HEK293 (cell line): ENCODE data around the gene BIRC5.
A peak's percentile ranks its signal among the peaks of the same experiment; 100 is the strongest.
"Not testable (repeated sequence)": the region's sequence is repeated elsewhere in the genome, so short reads cannot be mapped to it uniquely, and the experiment has no call there.

ENCODE experiments used
- CTCF ChIA-PET: fragments of 350-600 bp; formaldehyde crosslinking; extraction: SDS; loops from one replicate; lab custom pipeline; 2021; ENCODE audit warnings: antibody characterized with exemption; lab: Yijun Ruan, JAX
- POLR2A ChIA-PET: fragments of 300-600 bp; formaldehyde crosslinking; extraction: SDS; loops from one replicate; lab custom pipeline; 2020; ENCODE audit warnings: antibody characterized with exemption, inconsistent platforms; lab: Yijun Ruan, JAX
- H3K27ac ChIP-seq: fragments of 200-500 bp; sonication (Bioruptor generic); 2 replicates; pipeline ENCODE4 v1.5.1; 2014; ENCODE audit warnings: low read depth, low read length, control low read depth, inconsistent platforms; ENCODE audit errors: extremely low read depth
- H3K36me3 ChIP-seq, 2 experiments: fragments of 200-500 bp in 1 of 2; sonication (Bioruptor generic) in 1 of 2; 1 replicate in 1 of 2; 2 replicates in 1 of 2; pipeline ENCODE4 v1.5.1; 2014 to 2017; ENCODE audit warnings: inconsistent platforms in 2 of 2, low read length in 2 of 2; ENCODE audit not compliant: control insufficient read depth in 2 of 2, insufficient read depth in 1 of 2
- H3K4me1 ChIP-seq: fragments of 200-500 bp; sonication (Bioruptor generic); 2 replicates; pipeline ENCODE4 v1.5.1; 2014; ENCODE audit warnings: mild to moderate bottlenecking, low read length, inconsistent platforms; ENCODE audit not compliant: control insufficient read depth, insufficient read depth
- H3K4me3 ChIP-seq: 2 replicates; pipeline ENCODE4 v1.5.1; 2011; ENCODE audit warnings: low read depth, mild to moderate bottlenecking, control low read depth, low read length, moderate library complexity
- H3K9me3 ChIP-seq: fragments of 200-500 bp; sonication (Bioruptor generic); 2 replicates; pipeline ENCODE4 v1.5.1; 2014; ENCODE audit warnings: low read depth, low read length, inconsistent platforms; ENCODE audit not compliant: control insufficient read depth, insufficient read depth
- FEZF1 ChIP-seq: fragments of 450-650 bp; formaldehyde crosslinking; IDR thresholded peaks from 2 replicates; pipeline ENCODE4 v1.5.1; 2016; ENCODE audit warnings: missing biosample characterization, missing genetic modification characterization
- SCRT1 ChIP-seq: fragments of 450-650 bp; formaldehyde crosslinking; IDR thresholded peaks from 2 replicates; pipeline ENCODE4 v1.5.1; 2016; ENCODE audit warnings: missing biosample characterization, missing genetic modification characterization, borderline replicate concordance
- SCRT2 ChIP-seq: fragments of 450-650 bp; formaldehyde crosslinking; IDR thresholded peaks from 2 replicates; pipeline ENCODE4 v1.5.1; 2016; ENCODE audit warnings: missing biosample characterization, missing genetic modification characterization
- ZBTB21 ChIP-seq: fragments of 450-650 bp; formaldehyde crosslinking; IDR thresholded peaks from 2 replicates; pipeline ENCODE4 v1.5.1; 2017; ENCODE audit warnings: missing biosample characterization, missing genetic modification characterization
- ZBTB48 ChIP-seq: fragments of 450-650 bp; formaldehyde crosslinking; IDR thresholded peaks from 2 replicates; pipeline ENCODE4 v1.5.1; 2016; ENCODE audit warnings: missing biosample characterization, missing genetic modification characterization
- ZEB2 ChIP-seq: fragments of 450-650 bp; formaldehyde crosslinking; IDR thresholded peaks from 2 replicates; pipeline ENCODE4 v1.5.1; 2016; ENCODE audit warnings: missing biosample characterization, missing genetic modification characterization
- ZFHX2 ChIP-seq: fragments of 450-650 bp; formaldehyde crosslinking; conservative IDR thresholded peaks from 2 replicates; pipeline ENCODE4 v1.5.1; 2016; ENCODE audit warnings: missing biosample characterization, missing genetic modification characterization
- ZNF132 ChIP-seq: fragments of 450-650 bp; formaldehyde crosslinking; IDR thresholded peaks from 2 replicates; pipeline ENCODE4 v1.5.1; 2017; ENCODE audit warnings: missing biosample characterization, missing genetic modification characterization, borderline replicate concordance
- ZNF211 ChIP-seq: fragments of 450-650 bp; formaldehyde crosslinking; IDR thresholded peaks from 2 replicates; pipeline ENCODE4 v1.5.1; 2016; ENCODE audit warnings: low read depth, missing biosample characterization, missing genetic modification characterization
- ZNF223 ChIP-seq: fragments of 450-650 bp; formaldehyde crosslinking; IDR thresholded peaks from 2 replicates; pipeline ENCODE4 v1.5.1; 2016; ENCODE audit warnings: missing biosample characterization, missing genetic modification characterization
- ZNF558 ChIP-seq: fragments of 450-650 bp; formaldehyde crosslinking; IDR thresholded peaks from 2 replicates; pipeline ENCODE4 v1.5.1; 2016; ENCODE audit warnings: missing biosample characterization, missing genetic modification characterization
- ZNF776 ChIP-seq: fragments of 450-650 bp; formaldehyde crosslinking; IDR thresholded peaks from 2 replicates; pipeline ENCODE4 v1.5.0; 2017; ENCODE audit warnings: missing biosample characterization, missing genetic modification characterization, borderline replicate concordance
- ZSCAN23 ChIP-seq: fragments of 450-650 bp; formaldehyde crosslinking; IDR thresholded peaks from 2 replicates; pipeline ENCODE4 v1.5.1; 2016; ENCODE audit warnings: missing biosample characterization, missing genetic modification characterization
- TF ChIP-seq, protein P1 (sequence below): fragments of 450-650 bp; formaldehyde crosslinking; IDR thresholded peaks from 2 replicates; pipeline ENCODE4 v1.5.1; 2016; ENCODE audit warnings: missing biosample characterization, missing genetic modification characterization

BIRC5 gene

GRCh38 chr17:78252111-78252634 is 38.1 kb downstream of the BIRC5 start:
- TF ChIP-seq ZSCAN23 (tag by site-specific recombination): no peak
- no peak for TF ChIP-seq ZNF132
- TF ChIP-seq, protein P1, sequence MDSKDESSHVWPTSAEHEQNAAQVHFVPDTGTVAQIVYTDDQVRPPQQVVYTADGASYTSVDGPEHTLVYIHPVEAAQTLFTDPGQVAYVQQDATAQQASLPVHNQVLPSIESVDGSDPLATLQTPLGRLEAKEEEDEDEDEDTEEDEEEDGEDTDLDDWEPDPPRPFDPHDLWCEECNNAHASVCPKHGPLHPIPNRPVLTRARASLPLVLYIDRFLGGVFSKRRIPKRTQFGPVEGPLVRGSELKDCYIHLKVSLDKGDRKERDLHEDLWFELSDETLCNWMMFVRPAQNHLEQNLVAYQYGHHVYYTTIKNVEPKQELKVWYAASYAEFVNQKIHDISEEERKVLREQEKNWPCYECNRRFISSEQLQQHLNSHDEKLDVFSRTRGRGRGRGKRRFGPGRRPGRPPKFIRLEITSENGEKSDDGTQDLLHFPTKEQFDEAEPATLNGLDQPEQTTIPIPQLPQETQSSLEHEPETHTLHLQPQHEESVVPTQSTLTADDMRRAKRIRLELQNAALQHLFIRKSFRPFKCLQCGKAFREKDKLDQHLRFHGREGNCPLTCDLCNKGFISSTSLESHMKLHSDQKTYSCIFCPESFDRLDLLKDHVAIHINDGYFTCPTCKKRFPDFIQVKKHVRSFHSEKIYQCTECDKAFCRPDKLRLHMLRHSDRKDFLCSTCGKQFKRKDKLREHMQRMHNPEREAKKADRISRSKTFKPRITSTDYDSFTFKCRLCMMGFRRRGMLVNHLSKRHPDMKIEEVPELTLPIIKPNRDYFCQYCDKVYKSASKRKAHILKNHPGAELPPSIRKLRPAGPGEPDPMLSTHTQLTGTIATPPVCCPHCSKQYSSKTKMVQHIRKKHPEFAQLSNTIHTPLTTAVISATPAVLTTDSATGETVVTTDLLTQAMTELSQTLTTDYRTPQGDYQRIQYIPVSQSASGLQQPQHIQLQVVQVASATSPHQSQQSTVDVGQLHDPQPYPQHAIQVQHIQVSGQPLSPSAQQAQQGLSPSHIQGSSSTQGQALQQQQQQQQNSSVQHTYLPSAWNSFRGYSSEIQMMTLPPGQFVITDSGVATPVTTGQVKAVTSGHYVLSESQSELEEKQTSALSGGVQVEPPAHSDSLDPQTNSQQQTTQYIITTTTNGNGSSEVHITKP (tag by site-specific recombination): peak; percentile 69
- TF ChIP-seq ZNF223 (tag by site-specific recombination): no peak
- CTCF ChIA-PET: interaction anchor here (0.6 to 6.1 kb wide), 17 partner anchors 15 to 186 kb away, joined by 3 to 60 read pairs (median 13); no protein-coding TSS in a partner anchor
- H3K36me3 ChIP-seq: no peaks in the 10 kb centered on the region
- POLR2A ChIA-PET: interaction anchor here (1.0 to 1.7 kb wide), 3 partner anchors 47 to 66 kb away, joined by 3 to 5 read pairs (median 4); partner anchors contain the start of genes AFMID and TK1
- H3K27ac ChIP-seq: no peak overlapping the region
- H3K4me3 ChIP-seq: no peak overlapping the region
- no peaks in the 10 kb centered on the region for H3K9me3 ChIP-seq
- H3K4me1 ChIP-seq: no peaks in the 10 kb centered on the region

DNA sequence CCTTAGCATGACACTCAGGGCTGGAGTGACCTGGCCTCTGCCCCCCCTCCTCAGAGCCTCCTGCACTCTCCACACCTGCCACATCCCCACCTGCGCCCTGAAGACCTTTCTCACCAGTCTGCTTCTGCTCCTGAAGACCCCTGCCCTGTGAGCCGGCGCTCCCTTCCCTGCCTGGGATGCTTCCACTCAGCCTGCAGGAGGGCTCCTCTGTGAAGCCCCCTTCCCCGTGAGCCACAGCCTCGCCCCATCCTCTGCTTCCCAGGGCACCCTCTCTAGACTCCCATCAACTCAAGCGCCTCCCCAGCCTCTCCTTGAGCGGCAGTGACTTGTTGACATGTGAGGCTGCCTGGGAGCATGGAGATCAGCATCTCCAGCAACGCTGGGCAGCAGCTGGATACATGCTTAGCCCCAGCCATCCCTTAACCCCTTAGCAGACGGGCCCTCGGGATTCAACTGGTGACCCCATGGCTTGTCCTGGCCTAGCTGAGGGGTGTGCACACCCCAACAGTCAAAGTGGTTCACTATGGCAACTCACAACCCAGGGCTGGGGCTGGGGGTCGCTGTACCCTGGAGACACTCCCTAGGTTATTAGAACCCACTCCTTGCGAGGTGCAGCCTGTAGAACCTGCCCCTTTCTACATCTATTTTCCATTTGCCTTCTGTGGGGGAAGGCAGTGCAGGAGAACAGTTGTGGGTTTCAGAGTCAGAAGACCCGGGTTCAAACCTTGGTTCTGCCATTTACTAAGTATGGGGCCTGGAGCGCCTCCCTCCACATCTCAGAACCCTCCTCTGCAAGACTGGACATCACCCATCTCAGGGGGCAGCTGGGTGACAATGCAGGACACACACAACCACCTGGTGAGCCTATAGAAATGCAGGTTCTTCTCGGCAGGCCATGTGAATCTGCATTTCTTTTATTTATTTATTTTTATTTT is 38.9 kb downstream of the BIRC5 start:
- H3K4me3 ChIP-seq: no peak overlapping the region
- ChIA-PET CTCF (interaction anchor here (0.7 to 6.1 kb wide), 7 partner anchors 16 to 192 kb away, joined by 3 to 60 read pairs (median 4); no protein-coding TSS in a partner anchor), POLR2A (interaction anchor here (0.6 kb wide), 1 partner anchor 49 kb away, joined by 5 read pairs; no protein-coding TSS in a partner anchor)
- no peak overlapping the region for H3K27ac ChIP-seq
- H3K36me3 ChIP-seq: no peaks in the 10 kb centered on the region
- H3K9me3 ChIP-seq: no peaks in the 10 kb centered on the region
- TF ChIP-seq ZNF211 (no peak), ZFHX2 (tag by site-specific recombination) (no peak), FEZF1 (tag by site-specific recombination) (no peak), SCRT1 (peak; percentile 52), ZEB2 (0 out of 2 replicates have a peak, but pooled peaks have one; percentile 22), SCRT2 (tag by site-specific recombination) (peak; percentile 83), ZNF558 (tag by site-specific recombination) (no peak), ZBTB21 (no peak), ZNF776 (no peak), ZBTB48 (tag by site-specific recombination) (0 out of 2 replicates have a peak, but pooled peaks have one; percentile 33)
- no peaks in the 10 kb centered on the region for H3K4me1 ChIP-seq

- CTCF ChIA-PET: interaction anchor here (0.7 to 4.9 kb wide), 7 partner anchors 28 to 192 kb away, joined by 3 to 44 read pairs (median 4); no protein-coding TSS in a partner anchor
- not testable (repeated sequence) for H3K9me3 ChIP-seq, H3K4me1 ChIP-seq, H3K36me3 ChIP-seq
- peak overlapping the region; percentile 79 for H3K4me3 ChIP-seq
- peak overlapping the region; percentile 84; the same call in 1 of the 2 replicates for H3K27ac ChIP-seq
- POLR2A ChIA-PET: interaction anchor here (0.6 kb wide), 1 partner anchor 50 kb away, joined by 5 read pairs; no protein-coding TSS in a partner anchor
Observed at GRCh38 chr17:78253636-78253945, 39.5 kb downstream of the BIRC5 start.
